ENCODE results near the gene SLC29A3.

- TF ChIP-seq CTCF (IDR thresholded peaks at IDR 0.05) = no peak
- no peak for TF ChIP-seq POLR2AphosphoS5 (IDR thresholded peaks at IDR 0.05)
- no peak for TF ChIP-seq POLR2A (IDR thresholded peaks at IDR 0.05)
Observed at GRCh38 chr10:71354776-71355175, 35.7 kb downstream of the SLC29A3 start.
